HepG2 (cell line): ENCODE results near the gene CDC42SE1. TPM values are rescaled to one million over a fixed set of nuclear protein-coding genes. Genes with fewer than 3 reads are reported as not detected.

Experiments
- BHLHE40 ChIP-seq: IDR thresholded peaks from 2 replicates; pipeline ENCODE4 v1.6.1; 2011; ENCODE audit warnings: low read length, improper control_type of control experiment
- CBX1 ChIP-seq: IDR thresholded peaks from one replicate; pipeline ENCODE4 v1.6.1; 2016; ENCODE audit warnings: antibody characterized with exemption, low read depth
- EEA1 ChIP-seq: sonication (generic); formaldehyde crosslinking; IDR thresholded peaks from 2 replicates; pipeline ENCODE4 v1.5.1; 2020; ENCODE audit warnings: mild to moderate bottlenecking, missing genetic modification reagents, borderline replicate concordance
- ETS1 ChIP-seq: sonication (generic); formaldehyde crosslinking; IDR thresholded peaks from 2 replicates; pipeline ENCODE4 v1.4.0; 2020; ENCODE audit warnings: missing genetic modification reagents
- FUBP1 ChIP-seq: sonication (generic); formaldehyde crosslinking; IDR thresholded peaks from 2 replicates; pipeline ENCODE4 v1.5.1; 2020; ENCODE audit warnings: missing genetic modification reagents, mild to moderate bottlenecking, borderline replicate concordance
- HNF4G ChIP-seq, 2 experiments: sonication (generic) in 1 of 2; formaldehyde crosslinking in 1 of 2; IDR thresholded peaks; 2 replicates each; pipeline versions ENCODE4 v1.4.0 to v1.6.1; 2011 to 2020; ENCODE audit warnings: borderline replicate concordance in 2 of 2, low read depth in 2 of 2, mild to moderate bottlenecking in 2 of 2, low read length in 1 of 2, missing genetic modification reagents in 1 of 2, moderate library complexity in 1 of 2
- KLF6 ChIP-seq: IDR thresholded peaks from 2 replicates; pipeline ENCODE4 v1.8.0; 2016; ENCODE audit warnings: missing biosample characterization, missing genetic modification reagents
- MAX ChIP-seq: IDR thresholded peaks from 2 replicates; pipeline ENCODE4 v1.6.1; 2012; ENCODE audit warnings: inconsistent platforms
- PHF8 ChIP-seq: sonication (generic); formaldehyde crosslinking; IDR thresholded peaks from 2 replicates; pipeline ENCODE4 v1.5.0; 2020; ENCODE audit warnings: missing genetic modification reagents
- PTBP1 ChIP-seq: fragments of 200-400 bp; formaldehyde crosslinking; IDR thresholded peaks from 2 replicates; pipeline ENCODE4 v1.6.1; 2018; ENCODE audit warnings: low read length, low read depth; ENCODE audit not compliant: poor library complexity, severe bottlenecking
- SNAPC2 ChIP-seq: sonication (generic); formaldehyde crosslinking; IDR thresholded peaks from 2 replicates; pipeline ENCODE4 v1.8.1; 2022; ENCODE audit warnings: mild to moderate bottlenecking, missing genetic modification reagents
- USF2 ChIP-seq, 2 experiments: sonication (generic) in 1 of 2; formaldehyde crosslinking in 1 of 2; IDR thresholded peaks; 2 replicates each; pipeline versions ENCODE4 v1.5.1 to v1.6.1; 2011 to 2020; ENCODE audit warnings: borderline replicate concordance in 1 of 2, low read depth in 1 of 2, low read length in 1 of 2, mild to moderate bottlenecking in 1 of 2, missing genetic modification reagents in 1 of 2, moderate library complexity in 1 of 2
- ZBTB38 ChIP-seq: sonication (generic); formaldehyde crosslinking; IDR thresholded peaks from 2 replicates; pipeline ENCODE4 v1.5.1; 2020; ENCODE audit warnings: mild to moderate bottlenecking, missing genetic modification reagents
- ZFP36 ChIP-seq: fragments of 150-350 bp; IDR thresholded peaks from 2 replicates; pipeline ENCODE4 v1.6.1; 2018; ENCODE audit warnings: borderline replicate concordance, low read length, low read depth; ENCODE audit not compliant: partially characterized antibody
- ZNF276 ChIP-seq: sonication (generic); formaldehyde crosslinking; IDR thresholded peaks from 2 replicates; pipeline ENCODE4 v1.4.0; 2020; ENCODE audit warnings: mild to moderate bottlenecking, low read depth, missing genetic modification reagents
- ZNF431 ChIP-seq: sonication (generic); formaldehyde crosslinking; IDR thresholded peaks from 2 replicates; pipeline ENCODE4 v1.9.0; 2022; ENCODE audit warnings: missing genetic modification reagents, low read depth, mild to moderate bottlenecking, borderline replicate concordance
- ZNF777 ChIP-seq: sonication (generic); formaldehyde crosslinking; IDR thresholded peaks from 2 replicates; pipeline ENCODE4 v1.4.0; 2020; ENCODE audit warnings: missing genetic modification reagents
- ZNF891 ChIP-seq: sonication (generic); formaldehyde crosslinking; IDR thresholded peaks from 2 replicates; pipeline ENCODE4 v1.5.0; 2020; ENCODE audit warnings: mild to moderate bottlenecking, missing genetic modification reagents
- polyA plus RNA-seq, 8 experiments: library from polyadenylated mRNA; depleted of rRNA in 3 of 8; stranded (reverse) in 7 of 8; unstranded in 1 of 8; fragments of >200 nt; fragmentation: Illumina TruSeq in 4 of 8; extraction: Trizol in 4 of 8; gene quantifications; 2 replicates each; pipeline versions ENCODE4 v1.2.1 to v1.2.3, GENCODE V29; 2011 to 2016; ENCODE audit warnings: low read depth in 4 of 8, missing spikeins in 1 of 8, mixed read lengths in 1 of 8; ENCODE audit not compliant: insufficient read depth in 1 of 8
- total RNA-seq, 5 experiments: library from RNA; depleted of rRNA; stranded (reverse); fragments of >200 nt; fragmentation: Illumina TruSeq; extraction: Trizol; gene quantifications; 2 replicates each; pipeline ENCODE4 v1.2.3, GENCODE V29; 2016; ENCODE audit warnings: low read depth in 1 of 5

CDC42SE1 gene
- total and polyA plus RNA-seq, 2 of the 13 experiments (the other 11 are each of a cell fraction or from before 2014, with no cell fraction given), result 17.6 to 17.9 TPM

- TF ChIP-seq PHF8 (CRISPR knock-in tag) (peak; percentile 95), ZNF777 (CRISPR knock-in tag) (0 out of 2 replicates have a peak, but pooled peaks have one; percentile 11), EEA1 (CRISPR knock-in tag) (no peak), USF2 (IDR thresholded peaks at IDR 0.05; ENCODE audit: low read depth, low read length) (no peak), USF2 (CRISPR knock-in tag; IDR thresholded peaks at IDR 0.05; ENCODE audit: borderline replicate concordance) (no peak), PTBP1 (no peak), ZNF891 (CRISPR knock-in tag) (no peak), BHLHE40 (no peak), CBX1 (peak; percentile 72), MAX (no peak; the same call in 1 of the 2 replicates), ZFP36 (no peak), SNAPC2 (no peak), ZNF276 (CRISPR knock-in tag) (no peak), ETS1 (CRISPR knock-in tag) (no peak), FUBP1 (no peak), KLF6 (CRISPR knock-in tag) (peak; percentile 91), ZBTB38 (peak; percentile 68; the same call in 1 of the 2 replicates), ZNF431 (no peak), HNF4G (IDR thresholded peaks at IDR 0.05; ENCODE audit: borderline replicate concordance, low read depth, low read length) (no peak), HNF4G (CRISPR knock-in tag; IDR thresholded peaks at IDR 0.05; ENCODE audit: borderline replicate concordance, low read depth) (peak; percentile 61; the same call in 1 of the 2 replicates)
These were observed at the start of gene CDC42SE1 (continued) for GRCh38 chr1:151059109-151060006.
